Middle frontal gyrus (tissue), 1 donor: ENCODE results near the gene CDK13.
A peak's percentile ranks its signal among the peaks of the same experiment; 100 is the strongest.
"Not testable (repeated sequence)": the region's sequence is repeated elsewhere in the genome, so short reads cannot be mapped to it uniquely, and the experiment has no call there.

Experiments used
- DNase-seq: peaks from one replicate; pipeline ENCODE4 v3.0.0-alpha.2; 2015; ENCODE audit warnings: low spot score; ENCODE audit errors: extremely low spot score

Gene CDK13

DNA sequence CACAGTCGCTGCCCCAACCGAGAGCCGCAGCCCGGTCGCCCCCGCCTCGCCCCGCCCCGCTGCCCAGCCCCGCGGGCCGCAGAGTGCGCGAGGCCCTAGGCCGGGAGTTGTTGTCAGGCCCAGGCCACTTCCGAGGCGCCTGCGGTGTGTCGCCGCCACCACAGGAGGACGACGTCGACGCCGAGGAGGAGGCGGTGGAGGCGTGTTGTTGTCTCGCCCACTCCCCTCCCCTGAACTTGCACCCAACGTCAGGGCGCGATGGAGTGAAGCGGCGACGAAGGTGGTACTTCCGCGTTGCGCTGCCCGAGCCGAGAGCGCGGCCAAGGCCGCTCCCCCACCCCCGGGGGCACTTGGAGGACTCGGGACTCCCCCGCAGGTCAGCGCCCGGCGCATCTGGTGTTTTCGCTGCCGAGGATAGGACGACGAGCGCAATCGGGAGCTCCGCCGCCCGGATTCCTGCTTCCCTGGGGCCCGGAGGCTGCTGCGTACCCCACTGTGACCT is at the start of gene CDK13:
Gene CDK13 (plus strand): TSS at position 286 of the 502 bp plus-strand sequence. CDS start 386 bp downstream, outside the sequence.
- peak; percentile 15 for DNase-seq

DNA sequence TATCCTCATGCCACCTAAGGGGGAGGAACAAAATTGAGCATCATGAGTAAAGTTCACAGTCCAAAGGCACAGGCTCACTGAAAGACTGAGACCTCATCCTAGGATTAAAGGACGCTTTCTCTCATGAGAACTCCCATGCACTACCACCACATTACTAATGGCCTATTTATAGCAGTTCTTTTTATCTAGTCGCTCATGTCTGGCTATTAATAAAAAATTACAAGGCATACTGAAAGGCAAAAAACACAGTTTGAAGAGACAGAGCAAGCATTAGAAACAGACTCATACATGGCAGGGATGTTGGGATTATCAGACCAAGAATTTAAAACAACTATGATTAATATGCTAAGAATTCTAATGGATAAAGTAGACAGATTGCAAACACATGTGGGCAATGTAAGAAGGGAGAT is 46.0 kb upstream of the CDK13 start:
- DNase-seq = no peak

DNA sequence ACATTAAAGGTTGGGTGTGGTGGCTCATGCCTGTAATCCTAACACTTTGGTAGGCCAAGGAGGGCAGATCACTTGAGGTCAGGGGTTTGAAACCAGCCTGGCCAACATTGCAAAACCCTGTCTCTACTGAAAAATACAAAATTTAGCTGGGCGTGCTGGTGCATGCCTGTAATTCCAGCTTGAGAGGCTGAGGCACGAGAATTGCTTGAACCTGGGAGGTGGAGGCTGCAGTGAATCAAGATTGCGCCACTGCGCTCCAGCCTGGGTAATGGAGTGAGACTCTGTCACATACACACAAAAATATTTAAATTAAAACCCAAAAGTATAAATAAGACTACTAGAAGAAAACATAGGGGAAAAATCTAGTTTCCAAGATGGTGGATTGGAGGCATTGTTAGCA is 41.9 kb upstream of the CDK13 start:
- DNase-seq = no peak

DNA sequence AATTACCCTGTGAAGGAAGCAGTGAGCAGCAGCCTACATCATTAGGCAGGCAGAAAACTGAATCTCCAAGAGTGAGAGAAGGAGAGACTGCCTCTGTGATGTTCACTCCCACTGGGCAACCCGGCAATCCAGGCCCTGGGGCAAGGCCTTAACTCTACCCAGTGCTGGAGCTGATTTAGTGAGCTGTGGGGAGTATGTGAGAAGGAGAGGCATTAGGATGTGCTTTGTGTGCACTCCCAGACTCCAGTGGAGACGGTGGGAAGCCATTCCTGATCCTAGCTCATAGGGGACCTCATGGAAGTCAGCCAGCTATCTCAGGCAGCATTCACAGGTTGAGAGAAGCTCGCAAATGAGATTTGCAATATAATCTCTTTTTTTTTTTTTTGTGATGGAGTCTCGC is 41.1 kb upstream of the CDK13 start:
- no peak for DNase-seq

DNA sequence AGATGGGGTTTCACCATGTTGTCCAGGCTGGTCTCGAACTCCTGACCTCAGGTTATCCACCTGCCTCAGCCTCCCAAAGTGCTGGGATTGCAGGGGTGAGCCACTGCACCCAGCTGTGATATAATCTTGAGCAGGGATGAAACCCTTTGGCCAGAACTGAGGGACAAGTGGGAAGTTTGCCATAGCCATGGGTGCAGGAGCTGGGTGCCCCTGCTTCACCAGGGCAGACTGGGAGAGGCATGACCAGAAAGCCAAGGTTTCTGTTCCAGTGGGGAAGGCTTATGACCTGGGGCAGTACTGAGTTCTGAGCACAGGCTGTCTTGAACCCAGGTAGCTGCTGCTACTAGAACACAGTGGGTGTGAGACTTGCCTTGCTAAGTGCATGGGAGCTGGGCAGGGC is 40.5 kb upstream of the CDK13 start:
- DNase-seq = no peak

DNA sequence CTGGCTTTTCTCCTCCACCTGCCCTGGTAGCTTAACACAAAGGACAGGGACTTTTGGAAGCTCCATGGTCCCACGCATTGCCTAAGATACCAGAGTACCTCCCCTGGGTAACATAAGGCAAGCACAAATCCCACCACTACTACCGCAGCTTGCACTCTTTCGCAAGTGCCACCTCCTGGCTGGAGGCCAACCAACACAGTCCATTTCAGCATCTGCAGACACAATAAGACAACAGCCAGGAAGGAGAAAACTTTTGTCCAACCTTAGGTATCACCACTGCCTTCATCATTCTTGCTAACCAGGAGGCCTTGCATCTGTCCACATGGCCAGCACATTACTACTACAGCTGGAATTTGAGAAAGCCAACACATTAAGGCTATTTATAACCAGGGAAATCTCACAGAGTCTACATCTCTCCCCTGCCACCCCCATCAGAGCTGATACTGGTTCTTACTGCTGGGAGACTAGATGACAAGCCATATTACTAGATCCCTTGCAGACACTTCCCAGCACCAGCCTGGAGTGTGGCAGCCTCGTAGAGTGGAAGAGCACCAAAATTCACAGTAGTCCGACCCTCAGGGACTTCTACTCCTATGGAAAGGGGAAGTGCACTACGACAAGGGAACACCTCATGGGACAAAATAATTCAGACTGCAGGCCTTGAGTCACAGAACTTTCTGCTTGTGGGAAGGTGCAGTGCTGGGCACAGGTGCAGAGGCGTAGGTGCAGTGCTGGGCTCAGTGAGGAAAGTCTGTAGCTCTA is 39.8 kb upstream of the CDK13 start:
- DNase-seq = no peak

DNA sequence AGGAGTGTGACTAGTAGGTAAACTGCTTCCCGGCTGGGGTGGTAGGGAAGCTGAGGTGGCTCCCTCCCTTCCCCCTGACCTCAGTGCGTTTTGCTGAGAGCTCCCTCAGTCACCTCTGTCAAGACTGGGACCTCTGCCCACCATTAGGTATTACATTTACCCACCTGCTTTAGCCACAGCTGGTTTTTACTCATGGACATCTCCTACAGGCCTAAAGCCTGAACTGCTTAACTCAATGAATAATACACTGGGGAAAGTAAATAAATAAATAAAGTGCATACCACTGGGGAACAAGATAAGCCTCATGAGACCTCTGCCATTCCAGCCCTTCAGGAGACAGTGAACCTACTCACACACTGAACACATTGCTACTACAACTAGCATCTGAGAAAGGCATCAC is 38.9 kb upstream of the CDK13 start:
- DNase-seq = no peak

DNA sequence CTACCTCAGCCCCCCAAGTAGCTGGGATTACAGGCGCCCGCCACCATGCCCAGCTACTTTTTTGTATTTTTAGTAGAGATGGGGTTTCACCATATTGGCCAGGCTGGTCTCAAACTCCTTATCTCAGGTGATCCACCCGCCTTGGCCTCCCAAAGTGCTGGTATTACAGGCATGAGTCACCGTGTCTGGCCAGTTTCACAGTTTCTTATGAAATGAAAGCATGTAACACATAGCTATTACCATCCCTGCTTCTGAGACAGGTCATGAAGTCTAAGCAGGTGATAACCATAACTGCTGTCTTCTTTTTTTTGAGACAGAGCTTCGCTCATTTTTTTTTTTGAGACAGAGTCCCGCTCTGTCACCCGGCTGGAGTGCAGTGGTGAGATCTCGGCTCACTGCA is 34.2 kb upstream of the CDK13 start:
- DNase-seq = not testable (repeated sequence)

DNA sequence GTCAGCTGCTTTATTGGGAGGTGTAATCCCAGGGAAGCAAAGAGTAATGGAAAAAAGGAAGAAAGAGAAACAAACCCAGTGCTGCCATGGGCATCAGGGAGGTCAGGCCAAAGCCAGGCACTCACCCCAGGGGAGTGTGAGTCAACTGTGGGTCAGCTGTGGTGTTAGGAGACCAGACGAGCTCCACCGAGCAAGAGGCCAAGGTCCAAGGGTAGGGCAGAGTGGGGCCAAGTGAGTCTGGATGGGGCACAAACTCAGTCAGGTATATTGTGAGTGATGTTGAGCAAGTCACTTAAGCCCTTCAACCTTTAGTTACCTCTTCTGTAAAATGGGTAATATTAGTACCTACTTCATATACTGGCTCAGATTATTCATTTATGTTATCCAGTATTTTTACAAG is 30.4 kb upstream of the CDK13 start:
- no peak for DNase-seq

DNA sequence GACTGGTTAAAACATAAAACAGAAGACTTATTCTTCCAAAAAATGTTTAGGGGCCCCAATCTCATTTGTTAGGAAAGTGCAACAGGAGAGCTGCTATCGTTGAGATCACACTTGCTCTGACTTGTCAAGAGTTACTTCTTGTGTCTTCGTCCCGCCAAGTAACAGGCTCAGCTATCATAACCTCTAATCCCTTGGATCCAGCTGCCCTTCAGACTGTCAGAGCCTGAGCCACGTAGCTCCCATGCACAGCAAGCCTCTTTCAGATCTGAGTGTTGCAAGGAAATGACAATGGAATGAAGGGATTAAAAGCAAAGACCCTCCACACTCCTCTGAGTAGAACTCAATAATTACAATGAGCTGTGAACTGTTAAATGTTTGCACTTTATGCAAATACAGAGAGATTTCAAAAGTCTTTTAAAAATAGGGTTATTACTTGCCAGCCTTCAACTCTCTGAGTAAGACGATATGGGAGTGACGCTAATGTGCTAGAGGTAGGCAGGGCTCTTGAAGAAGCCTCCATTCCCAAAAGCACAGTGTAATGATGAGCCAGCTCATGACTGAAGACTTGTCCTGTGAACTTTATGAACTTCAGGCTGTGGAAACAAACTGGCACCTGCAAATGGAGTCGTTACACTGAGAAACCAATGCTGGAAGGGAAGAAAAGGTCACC is 28.4 kb upstream of the CDK13 start:
- no peak for DNase-seq

DNA sequence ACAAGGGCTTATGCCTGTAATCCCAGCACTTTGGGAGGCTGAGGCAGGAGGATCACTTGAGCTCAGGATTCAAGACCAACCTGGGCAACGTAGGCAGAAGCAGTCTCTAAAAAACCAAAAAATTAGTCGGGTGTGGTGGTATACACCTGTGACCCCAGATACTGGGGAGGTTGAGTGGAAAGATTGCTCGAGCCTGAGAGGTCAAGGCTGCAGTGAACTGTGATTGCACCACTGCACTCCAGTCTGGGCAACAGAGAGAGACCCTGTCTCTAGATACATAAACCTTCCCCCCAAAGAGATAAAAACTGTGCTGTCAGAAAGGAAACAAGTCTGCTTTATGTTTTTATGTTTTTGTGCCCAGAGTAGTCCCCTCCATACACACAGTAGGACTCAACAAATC is 27.5 kb upstream of the CDK13 start:
- no peak for DNase-seq

DNA sequence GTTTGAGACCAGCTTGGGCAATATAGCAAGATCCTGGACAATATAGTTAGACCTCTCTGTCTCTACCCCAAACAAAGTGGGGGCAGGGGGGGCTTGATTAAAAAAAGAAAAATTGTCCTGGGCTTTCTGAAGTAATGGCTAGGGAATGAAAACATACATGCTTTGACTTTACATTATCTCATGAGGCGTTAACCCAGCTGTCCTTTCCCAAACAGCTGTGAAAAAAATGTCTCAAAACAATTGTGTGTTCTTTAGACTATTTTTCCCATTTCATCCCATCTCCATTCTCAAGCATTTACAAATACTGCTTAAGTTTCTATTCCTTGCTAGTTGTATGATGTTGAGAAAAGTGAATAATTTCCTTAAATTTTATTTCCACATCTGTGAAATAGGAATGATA is 27.0 kb upstream of the CDK13 start:
- no peak for DNase-seq

DNA sequence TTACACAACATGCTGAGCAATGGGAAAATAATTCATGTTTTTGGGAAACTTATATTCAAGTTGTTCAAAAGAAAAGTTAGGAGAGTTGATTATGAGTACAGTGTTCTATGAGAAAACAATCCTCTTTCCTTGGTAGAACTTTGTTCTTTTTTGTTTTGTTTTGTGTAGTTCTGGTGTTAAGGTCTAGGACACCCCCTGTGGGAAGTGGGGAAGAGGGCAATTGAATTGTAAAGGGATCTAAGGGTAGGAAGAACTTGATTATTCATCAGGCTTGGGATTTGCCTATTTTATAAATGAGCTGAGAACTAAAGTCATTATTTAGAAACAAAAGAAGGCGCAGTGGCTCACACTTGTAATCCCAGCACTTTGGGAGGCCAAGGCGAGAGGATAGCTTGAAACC is 25.9 kb upstream of the CDK13 start:
- no peak for DNase-seq

DNA sequence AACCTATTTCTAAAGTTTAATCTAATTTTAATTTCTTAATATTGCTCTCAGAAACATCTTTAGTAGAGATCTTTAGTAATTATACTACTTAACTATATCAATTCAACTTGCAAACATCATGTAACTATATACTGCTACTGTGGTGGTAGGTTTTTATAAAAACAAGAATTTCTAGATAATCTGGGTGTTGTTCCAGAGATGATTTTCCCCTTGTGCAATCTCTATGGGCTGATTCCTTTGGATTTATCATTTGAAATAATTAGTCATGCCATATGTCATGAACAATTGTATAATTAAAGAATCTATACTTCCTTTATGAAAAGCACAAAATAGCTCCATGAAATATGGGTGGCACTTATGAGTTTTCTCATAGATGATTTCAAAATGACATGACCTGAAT is 23.9 kb upstream of the CDK13 start:
- DNase-seq = no peak

DNA sequence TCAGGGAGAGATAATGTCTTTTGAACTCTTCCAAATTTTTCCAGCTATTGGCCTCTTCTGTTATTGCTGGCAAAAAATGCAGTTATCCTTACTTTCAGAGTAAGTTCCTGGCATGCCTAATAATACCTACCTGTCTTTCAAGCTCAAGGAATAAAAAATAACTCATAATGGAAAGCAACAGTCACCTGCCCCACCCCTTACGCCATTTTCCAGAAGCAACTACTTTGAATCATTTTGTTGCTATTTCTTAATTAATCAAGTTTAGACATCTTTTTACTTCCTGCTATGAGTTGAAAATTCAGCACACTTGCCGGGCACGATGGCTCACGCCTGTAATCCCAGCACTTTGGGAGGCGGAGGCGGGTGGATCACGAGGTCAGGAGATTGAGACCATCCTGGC is 23.0 kb upstream of the CDK13 start:
- DNase-seq = no peak

DNA sequence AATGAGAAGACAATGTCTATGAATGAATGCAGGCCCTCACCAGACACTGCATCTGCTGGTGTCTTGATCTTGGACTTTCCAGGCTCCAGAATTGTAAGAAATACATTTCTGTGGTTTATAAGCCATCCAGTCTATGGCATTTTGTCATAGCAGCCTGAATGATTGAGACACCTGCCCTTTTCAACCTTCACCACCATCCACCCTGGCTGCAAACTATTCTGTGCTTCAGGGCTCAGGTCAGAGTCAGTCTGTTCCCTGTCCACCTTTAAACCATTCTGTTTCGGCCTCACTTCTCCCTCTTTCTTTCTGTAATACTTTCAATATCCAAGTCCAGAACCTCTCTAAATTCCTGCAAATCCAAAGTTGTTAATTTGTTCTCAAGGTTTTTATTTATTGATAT is 15.9 kb upstream of the CDK13 start:
- DNase-seq = no peak

DNA sequence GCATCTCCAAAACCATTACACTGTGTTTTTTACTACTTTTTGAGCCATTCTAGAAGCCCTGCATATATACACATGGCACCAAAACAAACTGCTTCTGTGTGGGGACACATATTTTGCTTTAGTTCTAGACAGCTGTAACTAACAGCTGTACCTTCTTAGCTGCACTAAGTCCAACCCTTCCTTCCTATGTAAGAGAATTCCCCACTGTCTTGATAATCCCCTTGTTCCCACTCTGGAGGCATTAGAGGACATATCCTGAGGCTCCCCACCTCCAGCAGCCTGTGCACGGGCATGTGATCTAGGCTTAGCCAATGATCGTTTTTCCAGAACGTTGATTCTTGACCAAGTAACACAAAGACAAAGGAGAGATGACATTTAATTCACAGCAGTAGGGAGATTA is 13.3 kb upstream of the CDK13 start:
- DNase-seq = no peak

DNA sequence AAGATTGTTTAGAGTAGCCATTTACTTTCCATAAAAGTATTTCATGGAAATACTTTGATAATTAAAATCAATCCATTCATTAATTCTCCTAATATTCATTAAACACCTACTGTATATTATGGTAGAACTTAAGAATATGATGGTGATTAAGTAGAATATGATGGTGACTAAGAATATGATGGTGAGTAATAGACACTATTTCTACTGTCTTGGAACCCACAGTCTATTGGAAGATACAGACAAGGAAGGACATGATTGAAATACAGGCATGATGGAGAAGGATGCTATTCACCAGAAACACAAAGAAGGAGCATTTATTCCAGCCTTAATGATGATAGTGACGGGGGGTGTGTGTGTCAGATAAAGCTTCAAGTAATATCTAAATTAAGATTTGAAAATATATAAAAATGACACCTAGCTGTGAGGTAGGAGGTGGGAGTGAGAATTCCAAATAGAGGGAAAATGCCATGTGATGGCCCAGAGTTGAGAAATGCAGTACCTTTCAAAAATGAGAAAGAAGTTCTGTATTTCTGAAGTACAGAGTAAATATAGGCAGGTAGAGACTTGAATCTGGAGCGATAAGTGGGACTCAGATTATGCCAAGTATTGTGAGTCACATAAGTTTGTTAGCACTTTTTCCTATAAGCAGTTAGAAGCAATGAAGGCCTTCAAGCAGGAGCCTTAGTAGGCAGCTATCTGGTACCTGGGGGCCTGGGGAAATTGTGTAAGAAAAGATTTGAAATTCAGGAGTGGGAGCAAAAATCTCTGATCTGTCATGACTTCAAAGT is 12.5 kb upstream of the CDK13 start:
- no peak for DNase-seq

DNA sequence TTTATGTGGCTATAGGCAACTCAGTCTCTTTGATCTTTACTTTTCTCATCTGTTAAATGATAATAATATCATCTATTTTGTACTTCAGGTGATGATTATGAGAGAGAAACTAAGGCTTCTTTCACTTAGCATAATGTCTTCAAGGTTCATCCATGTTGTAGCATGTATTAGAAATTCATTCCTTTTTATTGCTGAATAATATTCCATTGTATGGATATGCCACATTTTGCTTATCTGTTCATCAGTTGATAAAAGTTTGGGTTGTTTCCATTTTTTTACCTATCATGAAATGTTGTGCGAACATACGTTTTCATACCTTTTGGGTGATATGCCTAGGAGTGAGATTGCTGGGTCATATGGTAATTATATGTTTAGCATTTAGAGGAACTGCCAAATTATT is 7.2 kb upstream of the CDK13 start:
- DNase-seq = no peak

DNA sequence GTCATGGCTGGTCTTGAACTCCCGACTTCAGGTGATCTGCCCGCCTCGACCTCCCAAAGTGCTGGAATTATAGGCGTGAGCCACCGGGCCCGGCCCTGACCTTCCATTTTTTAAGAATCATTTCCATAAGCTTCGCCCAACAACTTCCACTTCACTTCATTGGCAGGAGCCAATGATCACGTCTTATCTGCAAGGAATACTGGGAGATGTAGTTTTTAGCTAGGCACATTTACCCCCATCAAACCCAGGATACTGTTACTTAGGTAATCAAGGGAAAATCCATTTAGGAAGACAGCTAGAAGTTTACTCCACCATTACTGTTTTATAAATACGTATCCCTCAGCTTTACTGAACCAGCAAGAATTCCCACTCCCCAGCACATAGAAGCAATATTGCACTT is 3.4 kb upstream of the CDK13 start:
- DNase-seq = no peak

DNA sequence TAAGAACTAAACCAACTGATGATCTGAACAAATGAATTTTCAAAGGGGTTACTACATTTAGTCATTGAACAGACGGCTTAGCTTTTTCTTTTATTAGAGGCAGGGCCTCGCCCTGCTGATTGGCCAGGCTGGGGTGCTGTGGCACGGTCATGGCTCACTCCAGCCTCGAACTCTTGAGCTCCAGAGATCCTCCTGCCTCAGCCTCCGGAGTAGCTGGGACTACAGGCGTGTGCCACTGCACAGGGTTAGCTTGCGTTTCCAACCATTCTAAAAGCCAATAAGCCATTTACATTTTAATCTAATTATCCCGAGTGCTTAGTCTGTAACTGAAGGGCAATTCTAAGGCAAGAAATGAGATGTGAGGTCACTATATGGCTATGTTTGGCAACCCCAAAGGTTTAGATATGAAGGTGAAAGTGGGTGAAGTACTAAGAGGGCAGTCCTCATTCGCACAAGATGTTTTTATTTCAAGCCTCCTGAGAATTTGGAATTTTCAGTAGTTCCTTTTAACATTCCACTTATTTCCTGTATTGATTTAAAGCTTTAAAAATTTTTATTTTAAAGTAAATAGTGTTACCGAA is 1.6 kb upstream of the CDK13 start:
- DNase-seq = no peak
